ENCODE measurements around the gene FNBP1. TPM values are rescaled to one million over a fixed set of nuclear protein-coding genes. Genes with fewer than 3 reads are reported as not detected.
A peak's percentile ranks its signal among the peaks of the same experiment; 100 is the strongest.

FNBP1 gene
- total and polyA plus RNA-seq, 2 donors (not counting 1 experiment from before 2014, with no cell fraction given) = 42.9 to 318 TPM

DNA sequence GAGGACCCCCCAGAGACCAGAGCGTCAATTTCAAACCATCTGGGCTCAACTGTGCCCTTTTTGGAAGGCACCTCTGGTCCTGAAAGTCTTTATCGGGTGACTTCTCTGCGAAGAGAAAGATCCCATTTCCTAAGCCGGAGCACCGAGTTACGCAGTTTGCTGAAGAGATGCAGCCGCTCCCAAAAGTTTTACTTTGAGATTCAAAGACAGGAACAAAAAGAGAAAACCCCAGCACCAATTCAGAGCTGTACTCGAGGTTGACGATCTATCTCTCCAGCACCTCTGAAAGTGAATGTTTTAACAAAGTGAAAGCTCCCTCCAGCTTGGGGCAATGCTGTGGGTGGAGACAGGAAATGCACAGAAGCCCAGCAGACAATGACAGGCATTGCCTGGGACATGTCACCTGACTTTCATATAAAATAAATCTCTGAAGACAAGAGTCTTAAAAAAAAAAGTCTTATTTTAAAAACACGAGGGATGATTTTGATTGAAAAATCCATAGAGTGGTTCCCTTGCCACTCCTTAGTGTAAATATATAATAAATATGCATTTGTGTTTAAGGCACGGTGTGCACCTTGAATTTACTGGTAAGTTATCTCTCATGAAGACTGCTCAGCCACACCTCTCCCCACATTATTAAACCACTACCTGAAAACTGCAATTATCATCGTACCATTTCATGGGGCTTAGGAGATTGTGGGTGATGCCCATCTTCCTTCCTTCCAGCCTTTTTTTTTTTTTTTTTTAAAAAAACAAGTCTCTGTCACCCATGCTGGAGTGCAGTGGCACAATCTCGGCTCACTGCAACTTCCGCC is 79.9 kb downstream of the FNBP1 start:
- no peaks in the 10 kb centered on the region for H3K27me3 ChIP-seq (replicated peaks in 1 of 4; ENCODE audit: control extremely low read depth in 1 of 4, control insufficient read depth in 3 of 4, insufficient read depth in 4 of 4, low read length in 3 of 4)
- H3K36me3 ChIP-seq (replicated peaks in 1 of 2; ENCODE audit: control extremely low read depth in 1 of 2, control insufficient read depth in 1 of 2, extremely low read depth in 1 of 2, insufficient read depth in 2 of 2, low read length in 1 of 2) = peaks cover 5 to 39% of the 10 kb centered on the region in 2 experiments
- Mint-ChIP-seq H3K27me3 (no peaks in the 10 kb centered on the region), H3K27ac (peak overlapping the region; percentile 93), H3K9me3 (ENCODE audit: insufficient read depth) (no peaks in the 10 kb centered on the region), H3K4me1 (peaks cover 61% of the 10 kb centered on the region), H3K4me3 (peak overlapping the region; percentile 83)
- ChIA-PET POLR2A (interaction anchor here (0.6 to 2.3 kb wide), 10 partner anchors 14 to 896 kb away, joined by 3 to 11 read pairs (median 3); partner anchors contain the start of gene GPR107), CTCF (interaction anchor here (0.7 to 4.3 kb wide), 14 partner anchors 9 to 82 kb away, joined by 3 to 28 read pairs (median 4); no protein-coding TSS in a partner anchor)
- no peaks in the 10 kb centered on the region for H3K9me3 ChIP-seq (ENCODE audit: control extremely low read depth in 1 of 3, control insufficient read depth in 2 of 3, insufficient read depth in 1 of 3, low read length in 2 of 3)
- 17% methylated on average over 9 of the region's 14 CpGs for WGBS (ENCODE audit: insufficient coverage)
- H2AFZ ChIP-seq (ENCODE audit: insufficient read depth, low read depth, low read length, poor library complexity, severe bottlenecking) = peak overlapping the region; percentile 27
- TF ChIP-seq, protein P1, sequence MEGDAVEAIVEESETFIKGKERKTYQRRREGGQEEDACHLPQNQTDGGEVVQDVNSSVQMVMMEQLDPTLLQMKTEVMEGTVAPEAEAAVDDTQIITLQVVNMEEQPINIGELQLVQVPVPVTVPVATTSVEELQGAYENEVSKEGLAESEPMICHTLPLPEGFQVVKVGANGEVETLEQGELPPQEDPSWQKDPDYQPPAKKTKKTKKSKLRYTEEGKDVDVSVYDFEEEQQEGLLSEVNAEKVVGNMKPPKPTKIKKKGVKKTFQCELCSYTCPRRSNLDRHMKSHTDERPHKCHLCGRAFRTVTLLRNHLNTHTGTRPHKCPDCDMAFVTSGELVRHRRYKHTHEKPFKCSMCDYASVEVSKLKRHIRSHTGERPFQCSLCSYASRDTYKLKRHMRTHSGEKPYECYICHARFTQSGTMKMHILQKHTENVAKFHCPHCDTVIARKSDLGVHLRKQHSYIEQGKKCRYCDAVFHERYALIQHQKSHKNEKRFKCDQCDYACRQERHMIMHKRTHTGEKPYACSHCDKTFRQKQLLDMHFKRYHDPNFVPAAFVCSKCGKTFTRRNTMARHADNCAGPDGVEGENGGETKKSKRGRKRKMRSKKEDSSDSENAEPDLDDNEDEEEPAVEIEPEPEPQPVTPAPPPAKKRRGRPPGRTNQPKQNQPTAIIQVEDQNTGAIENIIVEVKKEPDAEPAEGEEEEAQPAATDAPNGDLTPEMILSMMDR (IDR thresholded peaks at IDR 0.05) = no peak
- no peak for TF ChIP-seq EZH2 (IDR thresholded peaks at IDR 0.05; ENCODE audit: borderline replicate concordance, insufficient read depth, low read depth, low read length, poor library complexity, severe bottlenecking)
- peak overlapping the region; percentile 43 to 81 (median 58) for H3K4me3 ChIP-seq (ENCODE audit: control extremely low read depth in 1 of 5, extremely low read depth in 1 of 5, insufficient read depth in 1 of 5, low read depth in 2 of 5, low read length in 4 of 5)
- peak overlapping the region; percentile 93 to 96 for H3K27ac ChIP-seq (ENCODE audit: low read length in 2 of 2)
- peak overlapping the region; percentile 78 for H3K4me2 ChIP-seq (replicated peaks; ENCODE audit: low read depth, low read length, poor library complexity, severe bottlenecking)
- peaks cover 30 to 35% of the 10 kb centered on the region in 2 donors for H3K4me1 ChIP-seq (ENCODE audit: control insufficient read depth in 2 of 2, insufficient read depth in 2 of 2, low read length in 2 of 2)
- H3K9ac ChIP-seq (ENCODE audit: low read length) = peak overlapping the region; percentile 71
- peaks cover 91% of the 10 kb centered on the region for H3K79me2 ChIP-seq (ENCODE audit: control insufficient read depth, insufficient read depth, low read length)
- ATAC-seq (ENCODE audit: low read depth) (peak; percentile 96), DNase-seq (peak; percentile 88)
- H4K20me1 ChIP-seq (ENCODE audit: control insufficient read depth, insufficient read depth, low read length, poor library complexity, severe bottlenecking) = no peaks in the 10 kb centered on the region
- intact Hi-C loops (cut with micrococcal nuclease) = loop anchor here (1.0 to 2.0 kb wide), 4 partner anchors 26 to 90 kb away; partner anchors contain the start of gene GPR107

Measured in B cell (primary cell).